C1 segment of cervical spinal cord (tissue), 14 donors: Measurements from ENCODE around the gene MAP7D2.

Experiments
- DNase-seq, 14 donors: peaks; one replicate each; lab custom pipeline; 2025; lab: John Stamatoyannopoulos, UW

Gene MAP7D2

GRCh38 chrX:20046223-20046622 is 70.5 kb downstream of the MAP7D2 start:
- peak in 2 of 14 donors; percentile 0 to 1 for DNase-seq

- no peak for DNase-seq
Observed at GRCh38 chrX:20042221-20042620, 74.5 kb downstream of the MAP7D2 start.

- DNase-seq: no peak
Observed at GRCh38 chrX:20038966-20039365, 77.7 kb downstream of the MAP7D2 start.

- DNase-seq: no peak
Observed at GRCh38 chrX:20037186-20037585, 79.5 kb downstream of the MAP7D2 start.

GRCh38 chrX:20032201-20032600 is 84.5 kb downstream of the MAP7D2 start:
- DNase-seq: no peak

GRCh38 chrX:20029728-20030127 is 87.0 kb downstream of the MAP7D2 start:
- DNase-seq: no peak

- DNase-seq: no peak
Observed at GRCh38 chrX:20028588-20028987, 88.1 kb downstream of the MAP7D2 start.

GRCh38 chrX:20026278-20026677 is 90.4 kb downstream of the MAP7D2 start:
- DNase-seq: no peak

- no peak for DNase-seq
Observed at GRCh38 chrX:20019672-20020365, 96.9 kb downstream of the MAP7D2 start.

- no peak for DNase-seq
Observed at GRCh38 chrX:20016616-20016945, 100.1 kb downstream of the MAP7D2 start.

GRCh38 chrX:20015945-20016615 is 100.6 kb downstream of the MAP7D2 start:
- no peak for DNase-seq

- DNase-seq: no peak
Observed at GRCh38 chrX:20015422-20015821, 101.3 kb downstream of the MAP7D2 start.

GRCh38 chrX:20011608-20012007 is 105.1 kb downstream of the MAP7D2 start:
- DNase-seq: no peak

- DNase-seq: no peak
Observed at GRCh38 chrX:20007962-20008622, 108.6 kb downstream of the MAP7D2 start.

GRCh38 chrX:20005883-20006282 is 110.8 kb downstream of the MAP7D2 start:
- no peak for DNase-seq

- no peak for DNase-seq
Observed at GRCh38 chrX:20001588-20001987, 115.1 kb downstream of the MAP7D2 start.

- no peak for DNase-seq
Observed at GRCh38 chrX:19991350-19991718, 125.4 kb downstream of the MAP7D2 start.

GRCh38 chrX:19990556-19991349 is 126.0 kb downstream of the MAP7D2 start, which contains the start of gene BCLAF3:
Gene BCLAF3, minus strand, starts transcription at chrX:19991061. Its CDS starts 20,797 bp downstream, at chrX:19970264.
- peak in 13 of 14 donors; percentile 33 to 90 (median 78) for DNase-seq

- peak in 4 of 14 donors; percentile 18 to 56 (median 45) for DNase-seq
Observed at GRCh38 chrX:19990151-19990555, 126.6 kb downstream of the MAP7D2 start.

GRCh38 chrX:19987856-19988255 is 128.9 kb downstream of the MAP7D2 start:
- DNase-seq: no peak

GRCh38 chrX:19986531-19986930 is 130.2 kb downstream of the MAP7D2 start:
- DNase-seq: no peak

GRCh38 chrX:19981947-19982346 is 134.8 kb downstream of the MAP7D2 start:
- DNase-seq: no peak
